IMR-90 (cell line): ENCODE measurements around the gene SRP14. TPM values are rescaled to one million over a fixed set of nuclear protein-coding genes. Genes with fewer than 3 reads are reported as not detected.

Experiments used
- ATAC-seq: fragments of 200-7000 bp; cut with Tn5 transposase; 2 replicates; pipeline ENCODE4 v1.9.1; 2020; ENCODE audit warnings: low read depth, mild to moderate bottlenecking, moderate library complexity
- BruUV-seq: library from RNA; stranded (reverse); fragments of 400-500 nt; replicated peaks from 2 replicates; lab custom pipeline; 2021; lab: Mats Ljungman, UMichigan
- CTCF ChIA-PET: fragments of 300-600 bp; formaldehyde crosslinking; extraction: SDS; loops from one replicate; lab custom pipeline; 2021; ENCODE audit warnings: antibody characterized with exemption; lab: Yijun Ruan, JAX
- POLR2A ChIA-PET: fragments of 300-600 bp; sonication (Branson Sonifier 250); formaldehyde crosslinking; loops from one replicate; lab custom pipeline; 2022; ENCODE audit warnings: antibody characterized with exemption; ENCODE audit not compliant: unreplicated experiment; lab: Charles Lee
- DNase-seq: peaks from one replicate; pipeline ENCODE4 v3.0.0; 2013
- H2AFZ ChIP-seq: replicated peaks from 2 replicates; pipeline ENCODE3; 2013; ENCODE audit warnings: low read length, mild to moderate bottlenecking; ENCODE audit not compliant: poor library complexity
- H2AK5ac ChIP-seq: 2 replicates; pipeline ENCODE4 v1.6.1; 2013; ENCODE audit warnings: low read depth, low read length, inconsistent platforms
- H2AK9ac ChIP-seq: replicated peaks from 2 replicates; pipeline ENCODE3; 2013; ENCODE audit warnings: mild to moderate bottlenecking, low read depth, low read length, moderate library complexity; ENCODE audit not compliant: poor library complexity
- H2BK120ac ChIP-seq: 2 replicates; pipeline ENCODE4 v1.6.1; 2013; ENCODE audit warnings: low read depth, low read length, inconsistent platforms
- H2BK15ac ChIP-seq: 3 replicates; pipeline ENCODE4 v1.6.1; 2013; ENCODE audit warnings: low read depth, low read length, inconsistent platforms
- H2BK20ac ChIP-seq: 2 replicates; pipeline ENCODE4 v1.6.1; 2013; ENCODE audit warnings: low read depth, mild to moderate bottlenecking, inconsistent platforms, low read length, moderate library complexity
- H2BK5ac ChIP-seq: 2 replicates; pipeline ENCODE4 v1.6.1; 2013; ENCODE audit warnings: mild to moderate bottlenecking, low read depth, low read length, inconsistent platforms; ENCODE audit not compliant: poor library complexity, severe bottlenecking
- H3K14ac ChIP-seq: replicated peaks from 2 replicates; pipeline ENCODE4 v1.6.1; 2013; ENCODE audit warnings: low read depth, low read length, inconsistent platforms
- H3K18ac ChIP-seq: 2 replicates; pipeline ENCODE4 v1.6.1; 2013; ENCODE audit warnings: low read depth, low read length, control low read depth
- H3K23ac ChIP-seq: 2 replicates; pipeline ENCODE4 v1.6.1; 2013; ENCODE audit warnings: low read depth, low read length, inconsistent platforms
- H3K27ac ChIP-seq: 2 replicates; pipeline ENCODE4 v1.5.1; 2013; ENCODE audit warnings: mild to moderate bottlenecking, control low read depth, low read length; ENCODE audit not compliant: insufficient read depth
- H3K27me3 ChIP-seq: 2 replicates; pipeline ENCODE4 v1.6.1; 2013; ENCODE audit warnings: low read length; ENCODE audit not compliant: control insufficient read depth, insufficient read depth
- H3K36me3 ChIP-seq: 2 replicates; pipeline ENCODE4 v1.6.1; 2013; ENCODE audit warnings: low read length, mixed read lengths; ENCODE audit not compliant: control insufficient read depth, insufficient read depth
- H3K4ac ChIP-seq: 2 replicates; pipeline ENCODE4 v1.6.1; 2013; ENCODE audit warnings: low read depth, low read length, inconsistent platforms
- H3K4me1 ChIP-seq: 2 replicates; pipeline ENCODE4 v1.6.1; 2013; ENCODE audit warnings: low read length, mixed read lengths; ENCODE audit not compliant: control insufficient read depth, insufficient read depth
- H3K4me2 ChIP-seq: 2 replicates; pipeline ENCODE4 v1.6.1; 2013; ENCODE audit warnings: low read depth, mild to moderate bottlenecking, control low read depth, low read length, moderate library complexity
- H3K4me3 ChIP-seq: 2 replicates; pipeline ENCODE4 v1.5.1; 2013; ENCODE audit warnings: low read depth, mild to moderate bottlenecking, control low read depth, low read length, moderate library complexity; ENCODE audit not compliant: insufficient read depth
- H3K56ac ChIP-seq: 2 replicates; pipeline ENCODE4 v1.6.1; 2013; ENCODE audit warnings: low read length, inconsistent platforms; ENCODE audit not compliant: insufficient read depth; ENCODE audit errors: extremely low read depth
- H3K79me1 ChIP-seq, 2 experiments: 2 replicates each; pipeline ENCODE4 v1.6.1; 2013; ENCODE audit warnings: low read length in 2 of 2, inconsistent platforms in 1 of 2, low read depth in 1 of 2
- H3K9ac ChIP-seq: 2 replicates; pipeline ENCODE4 v1.6.1; 2013; ENCODE audit warnings: low read depth, low read length, control low read depth
- H3K9me1 ChIP-seq: 2 replicates; pipeline ENCODE4 v1.6.1; 2013; ENCODE audit warnings: low read length, inconsistent platforms; ENCODE audit not compliant: insufficient read depth
- H3K9me3 ChIP-seq: 2 replicates; pipeline ENCODE4 v1.6.1; 2013; ENCODE audit warnings: low read length; ENCODE audit not compliant: control insufficient read depth, insufficient read depth
- H4K20me1 ChIP-seq: 2 replicates; pipeline ENCODE4 v1.6.1; 2013; ENCODE audit warnings: low read length, inconsistent platforms; ENCODE audit not compliant: insufficient read depth
- H4K5ac ChIP-seq: 2 replicates; pipeline ENCODE4 v1.6.1; 2013; ENCODE audit warnings: mild to moderate bottlenecking, low read depth, low read length, control low read depth
- H4K8ac ChIP-seq, 2 experiments: 2 replicates each; pipeline ENCODE4 v1.6.1; 2013; ENCODE audit warnings: low read depth in 2 of 2, low read length in 2 of 2, control low read depth in 1 of 2, inconsistent platforms in 1 of 2
- H4K91ac ChIP-seq: 2 replicates; pipeline ENCODE4 v1.6.1; 2013; ENCODE audit warnings: low read depth, low read length, inconsistent platforms; ENCODE audit not compliant: insufficient read depth
- BHLHE40 ChIP-seq: fragments of 150-350 bp; IDR thresholded peaks from 2 replicates; pipeline ENCODE4 v1.6.1; 2016; ENCODE audit warnings: mild to moderate bottlenecking, low read depth, low read length
- CEBPB ChIP-seq: IDR thresholded peaks from 2 replicates; pipeline ENCODE4 v1.6.1; 2012; ENCODE audit warnings: low read depth, low read length, improper control_type of control experiment
- CHD1 ChIP-seq: IDR thresholded peaks from 2 replicates; pipeline ENCODE4 v1.6.1; 2012; ENCODE audit warnings: low read depth, low read length, improper control_type of control experiment
- FOS ChIP-seq: fragments of 150-350 bp; IDR thresholded peaks from 2 replicates; pipeline ENCODE4 v1.6.1; 2016; ENCODE audit warnings: low read depth, low read length
- MAFK ChIP-seq: IDR thresholded peaks from 2 replicates; pipeline ENCODE4 v1.6.1; 2012; ENCODE audit warnings: low read depth, low read length, improper control_type of control experiment
- MAZ ChIP-seq: IDR thresholded peaks from 2 replicates; pipeline ENCODE4 v1.6.1; 2012; ENCODE audit warnings: low read depth, mild to moderate bottlenecking, low read length, improper control_type of control experiment, moderate library complexity, borderline replicate concordance
- MXI1 ChIP-seq: IDR thresholded peaks from 2 replicates; pipeline ENCODE4 v1.6.1; 2012; ENCODE audit warnings: low read depth, mild to moderate bottlenecking, low read length, moderate library complexity, borderline replicate concordance
- RFX5 ChIP-seq: IDR thresholded peaks from 2 replicates; pipeline ENCODE4 v1.8.0; 2012; ENCODE audit warnings: low read depth, mild to moderate bottlenecking, low read length, moderate library complexity
- SMC3 ChIP-seq: fragments of 150-350 bp; IDR thresholded peaks from 2 replicates; pipeline ENCODE4 v1.6.1; 2016; ENCODE audit warnings: low read depth, mild to moderate bottlenecking, antibody characterized with exemption, low read length, moderate library complexity
- USF2 ChIP-seq: fragments of 150-350 bp; IDR thresholded peaks from 2 replicates; pipeline ENCODE4 v1.6.1; 2017; ENCODE audit warnings: mild to moderate bottlenecking, antibody characterized with exemption, low read length, low read depth
- WGBS, 2 experiments: methylation state at CpG; one replicate each; pipeline versions ENCODE4 v1.1.5 to v1.1.7; 2013; ENCODE audit warnings: missing lambda C conversion rate in 2 of 2; ENCODE audit not compliant: insufficient read length in 1 of 2; ENCODE audit errors: extremely low coverage in 2 of 2; 5-methylcytosine and 5-hydroxymethylcytosine counted together
- dilution Hi-C: fragments of 300-500 bp; cut with HindIII; formaldehyde crosslinking; loops from one replicate; pipeline ENCODE4 v1.14.3; 2018; ENCODE audit warnings: low sequenced_read_pairs; ENCODE audit not compliant: unreplicated experiment
- in situ Hi-C: fragments of 300-500 bp; cut with MboI; formaldehyde crosslinking; loops from 3 replicates; pipeline ENCODE4 v1.14.3; 2019; ENCODE audit warnings: low sequenced_read_pairs, inconsistent platforms, mixed read lengths
- intact Hi-C: fragments of 100-400 bp; cut with micrococcal nuclease; formaldehyde crosslinking; loops from 2 replicates; pipeline ENCODE4 v1.10.0; 2022
- polyA plus RNA-seq, 3 experiments: library from polyadenylated mRNA; depleted of rRNA; stranded (reverse); fragments of >200 nt; gene quantifications; 2 replicates each; pipeline ENCODE4 v1.2.3, GENCODE V29; 2012; ENCODE audit warnings: low replicate concordance in 1 of 3
- total RNA-seq: library from RNA; depleted of rRNA; stranded (reverse); fragments of >200 nt; gene quantifications from 2 replicates; pipeline ENCODE4 v1.2.3, GENCODE V29; 2012

The SRP14 gene
- total and polyA plus RNA-seq, 2 of the 4 experiments (the other 2 are of a cell fraction) = 106 to 295 TPM

- H4K20me1 ChIP-seq = no peaks in the 10 kb centered on the region
- DNase-seq = no peak
- intact Hi-C loops = no loop called here
Measured at GRCh38 chr15:40087068-40087810, 48.3 kb upstream of the SRP14 start.

More at GRCh38 chr15:40087068-40087810, 48.3 kb upstream of the SRP14 start:
- Histone ChIP-seq H2AFZ (peak overlapping the region; percentile 55), H3K4me2 (no peak overlapping the region), H2BK5ac (no peak overlapping the region), H2BK20ac (peak overlapping the region; percentile 65; the same call in 1 of the 2 replicates), H4K8ac (peak overlapping the region in 1 of 2 experiments; percentile 32; a peak in 1 of 4 replicates), H3K4me3 (no peak overlapping the region), H2BK120ac (peak overlapping the region; percentile 65), H3K79me1 (peaks cover 0 to 43% of the 10 kb centered on the region in 2 experiments; a peak in 3 of 4 replicates), H2AK5ac (peak overlapping the region; percentile 40; the same call in 1 of the 2 replicates), H3K23ac (peak overlapping the region; percentile 52; the same call in 1 of the 2 replicates), H3K4me1 (peaks cover 50% of the 10 kb centered on the region), H4K91ac (no peak overlapping the region), H2BK15ac (no peak overlapping the region), H3K18ac (no peak overlapping the region; the same call in 1 of the 2 replicates), H3K27ac (no peak overlapping the region), H3K9ac (no peak overlapping the region), H3K9me3 (no peaks in the 10 kb centered on the region), H2AK9ac (no peak overlapping the region), H3K9me1 (peaks cover 53% of the 10 kb centered on the region), H3K4ac (peak overlapping the region; percentile 64), H3K56ac (no peak overlapping the region), H4K5ac (no peak overlapping the region), H3K27me3 (no peaks in the 10 kb centered on the region), H3K36me3 (peaks cover 10% of the 10 kb centered on the region; the same call in 1 of the 2 replicates), H3K14ac (peak overlapping the region; percentile 48)
- ChIA-PET POLR2A (no interaction called here), CTCF (interaction anchor here (0.8 kb wide), 1 partner anchor 12 kb away, joined by 3 read pairs; no protein-coding TSS in a partner anchor)
- no peak for ATAC-seq
- 0% methylated on average over 2 of the region's 14 CpGs; no CpG with 5 or more reads in 1 of the 2 experiments for WGBS, 2 experiments
- in situ Hi-C loops = no loop called here
- dilution Hi-C loops = no loop called here
- no TSS peak for BruUV-seq
- TF ChIP-seq RFX5 = no peak
- no peak for TF ChIP-seq BHLHE40
- no peak for TF ChIP-seq SMC3
- no peak for TF ChIP-seq CEBPB
- TF ChIP-seq USF2 = no peak
- TF ChIP-seq FOS = no peak
- no peak for TF ChIP-seq MAFK
- no peak for TF ChIP-seq MAZ
- TF ChIP-seq CHD1 = no peak
- TF ChIP-seq MXI1 = no peak
